Measurements from ENCODE around the gene IFI27. TPM values are rescaled to one million over a fixed set of nuclear protein-coding genes. Genes with fewer than 3 reads are reported as not detected.

IFI27 gene
- total and polyA plus RNA-seq, 4 donors: 35.9 to 133 (median 42.6) TPM

GRCh38 chr14:94127330-94127729 is 16.8 kb downstream of the IFI27 start:
- Histone ChIP-seq H3K36me3 (ENCODE audit: control insufficient read depth, insufficient read depth, low read length) (no peaks in the 10 kb centered on the region), H3K27ac (ENCODE audit: low read depth, low read length) (no peak overlapping the region), H3K4me3 (ENCODE audit: low read depth, low read length) (no peak overlapping the region), H3K27me3 (ENCODE audit: control insufficient read depth, insufficient read depth, low read length) (no peaks in the 10 kb centered on the region), H3K4me1 (ENCODE audit: control insufficient read depth, insufficient read depth, low read length) (peaks cover 23% of the 10 kb centered on the region), H3K9me3 (ENCODE audit: control insufficient read depth, insufficient read depth, low read length) (no peaks in the 10 kb centered on the region)
- DNase-seq (ENCODE audit: low read depth in 4 of 6, low spot score in 6 of 6): no peak
- 93% methylated on average over 3 of the region's 6 CpGs for WGBS (ENCODE audit: insufficient coverage)

DNA sequence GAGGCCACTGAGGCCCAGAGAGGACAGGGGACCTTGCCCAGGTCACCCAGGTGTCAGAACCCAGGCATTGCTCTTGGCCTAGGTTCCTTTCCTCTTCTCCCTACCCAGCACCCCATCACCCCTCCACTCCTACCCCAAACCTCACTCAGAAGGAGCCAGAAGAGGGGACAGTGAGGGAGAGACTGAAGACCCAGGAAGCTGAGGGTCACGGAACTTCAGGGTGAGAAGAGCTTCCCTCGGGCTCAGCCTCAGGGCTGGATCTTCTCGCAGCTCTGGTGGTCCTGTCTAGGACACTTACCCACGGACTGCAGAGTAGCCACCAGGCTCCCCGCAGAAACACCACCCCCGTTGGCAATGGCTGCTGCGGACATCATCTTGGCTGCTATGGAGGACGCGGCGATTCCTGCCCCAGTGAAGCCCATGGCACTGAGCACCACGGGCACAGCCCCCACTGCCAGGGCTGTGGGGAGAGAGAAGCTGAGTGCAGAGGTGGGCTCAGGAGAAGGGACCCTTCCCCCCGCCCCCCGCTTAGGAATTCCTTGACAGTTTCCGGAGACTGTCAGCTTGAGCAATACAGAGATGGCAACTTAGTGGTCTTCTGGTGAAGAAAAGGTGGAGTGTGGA is 17.8 kb downstream of the IFI27 start:
- WGBS (ENCODE audit: insufficient coverage): 84% methylated on average over 14 of the region's 14 CpGs
- H3K4me1 ChIP-seq (ENCODE audit: control insufficient read depth, insufficient read depth, low read length): peaks cover 23% of the 10 kb centered on the region
- H3K27me3 ChIP-seq (ENCODE audit: control insufficient read depth, insufficient read depth, low read length): no peaks in the 10 kb centered on the region
- DNase-seq (ENCODE audit: low read depth in 4 of 6, low spot score in 6 of 6): no peak
- peak overlapping the region; percentile 63 for H3K4me3 ChIP-seq (ENCODE audit: low read depth, low read length)
- peak overlapping the region; percentile 89 for H3K27ac ChIP-seq (ENCODE audit: low read depth, low read length)
- no peaks in the 10 kb centered on the region for H3K36me3 ChIP-seq (ENCODE audit: control insufficient read depth, insufficient read depth, low read length)
- no peaks in the 10 kb centered on the region for H3K9me3 ChIP-seq (ENCODE audit: control insufficient read depth, insufficient read depth, low read length)

GRCh38 chr14:94129111-94129757 is 18.7 kb downstream of the IFI27 start, which contains the start of gene IFI27L2:
Gene IFI27L2 (minus strand): TSS chr14:94129604. CDS start chr14:94129564, 40 bp downstream.
- H3K36me3 ChIP-seq (ENCODE audit: control insufficient read depth, insufficient read depth, low read length): no peaks in the 10 kb centered on the region
- no peaks in the 10 kb centered on the region for H3K9me3 ChIP-seq (ENCODE audit: control insufficient read depth, insufficient read depth, low read length)
- peaks cover 23% of the 10 kb centered on the region for H3K4me1 ChIP-seq (ENCODE audit: control insufficient read depth, insufficient read depth, low read length)
- peak within 1 kb of the TSS; percentile 63 for H3K4me3 ChIP-seq (ENCODE audit: low read depth, low read length)
- WGBS (ENCODE audit: insufficient coverage): 1% methylated on average over 22 of the region's 27 CpGs
- DNase-seq (ENCODE audit: low read depth in 4 of 6, low spot score in 6 of 6): peak; percentile 63 to 94 (median 78)
- peak within 1 kb of the TSS; percentile 89 for H3K27ac ChIP-seq (ENCODE audit: low read depth, low read length)
- H3K27me3 ChIP-seq (ENCODE audit: control insufficient read depth, insufficient read depth, low read length): no peaks in the 10 kb centered on the region

- peak in 4 of 6 donors; percentile 61 to 86 (median 73) for DNase-seq (ENCODE audit: low read depth in 4 of 6, low spot score in 6 of 6)
- Histone ChIP-seq H3K9me3 (ENCODE audit: control insufficient read depth, insufficient read depth, low read length) (no peaks in the 10 kb centered on the region), H3K4me1 (ENCODE audit: control insufficient read depth, insufficient read depth, low read length) (peaks cover 23% of the 10 kb centered on the region), H3K36me3 (ENCODE audit: control insufficient read depth, insufficient read depth, low read length) (no peaks in the 10 kb centered on the region), H3K4me3 (ENCODE audit: low read depth, low read length) (peak overlapping the region; percentile 63), H3K27me3 (ENCODE audit: control insufficient read depth, insufficient read depth, low read length) (no peaks in the 10 kb centered on the region), H3K27ac (ENCODE audit: low read depth, low read length) (peak overlapping the region; percentile 89)
- 0% methylated on average over 8 of the region's 12 CpGs for WGBS (ENCODE audit: insufficient coverage)
Measured at GRCh38 chr14:94129758-94130414, 19.4 kb downstream of the IFI27 start.

DNA sequence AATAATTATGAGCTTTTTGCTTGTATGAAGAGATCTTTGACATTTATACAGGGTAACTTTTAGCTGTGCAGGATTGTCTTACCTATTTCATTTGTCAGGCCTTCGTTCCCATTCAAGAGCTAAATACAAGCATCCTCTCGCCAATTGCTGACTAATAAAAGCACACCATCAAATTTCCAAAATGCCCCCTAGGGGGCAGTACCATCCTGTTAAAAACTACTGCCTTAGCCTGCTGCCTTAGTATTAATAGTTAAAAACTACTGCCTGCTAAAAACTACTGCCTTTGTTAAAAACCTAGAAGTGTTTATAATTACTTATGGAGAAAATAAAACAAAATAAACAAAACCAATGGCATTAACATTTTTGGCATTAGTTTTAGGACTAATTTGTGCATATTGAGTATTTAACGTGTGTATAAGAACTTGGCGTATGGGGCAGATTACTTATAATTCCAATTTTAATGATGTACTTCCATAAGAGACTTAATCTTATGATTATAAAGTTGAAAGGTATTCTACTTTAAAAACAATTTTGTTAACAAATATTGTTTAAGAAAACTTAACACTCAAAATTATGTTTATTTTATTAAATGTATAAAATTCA is 21.9 kb downstream of the IFI27 start:
- DNase-seq (ENCODE audit: low read depth in 4 of 6, low spot score in 6 of 6): peak in 5 of 6 donors; percentile 74 to 96 (median 85)
- no peak overlapping the region for H3K27ac ChIP-seq (ENCODE audit: low read depth, low read length)
- H3K4me1 ChIP-seq (ENCODE audit: control insufficient read depth, insufficient read depth, low read length): peaks cover 29% of the 10 kb centered on the region
- H3K4me3 ChIP-seq (ENCODE audit: low read depth, low read length): no peak overlapping the region
- H3K9me3 ChIP-seq (ENCODE audit: control insufficient read depth, insufficient read depth, low read length): peaks cover 5% of the 10 kb centered on the region
- no peaks in the 10 kb centered on the region for H3K27me3 ChIP-seq (ENCODE audit: control insufficient read depth, insufficient read depth, low read length)
- WGBS (ENCODE audit: insufficient coverage): no CpG with 5 or more reads among the region's 4 CpGs
- no peaks in the 10 kb centered on the region for H3K36me3 ChIP-seq (ENCODE audit: control insufficient read depth, insufficient read depth, low read length)

DNA sequence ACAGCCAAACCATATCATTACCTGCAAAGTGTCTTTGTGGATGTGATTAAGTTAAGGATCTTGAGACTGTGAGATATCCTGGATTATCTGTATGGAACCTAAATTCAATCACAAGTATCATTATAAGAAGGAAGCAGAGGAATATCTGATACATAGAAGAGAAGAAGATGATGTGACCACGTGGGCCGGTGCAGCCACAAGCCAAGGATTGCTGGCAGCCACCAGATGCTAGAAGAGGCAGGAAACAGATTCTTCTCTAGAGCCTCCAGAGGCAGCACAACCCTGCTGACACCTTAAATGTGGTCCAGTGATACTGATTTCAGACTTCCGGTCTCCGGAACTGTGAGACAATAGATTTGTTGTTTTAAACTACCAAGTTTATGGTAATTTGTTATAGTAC is 24.9 kb downstream of the IFI27 start:
- no peak overlapping the region for H3K27ac ChIP-seq (ENCODE audit: low read depth, low read length)
- peaks cover 5% of the 10 kb centered on the region for H3K9me3 ChIP-seq (ENCODE audit: control insufficient read depth, insufficient read depth, low read length)
- peaks cover 13% of the 10 kb centered on the region for H3K4me1 ChIP-seq (ENCODE audit: control insufficient read depth, insufficient read depth, low read length)
- H3K27me3 ChIP-seq (ENCODE audit: control insufficient read depth, insufficient read depth, low read length): no peaks in the 10 kb centered on the region
- no peak overlapping the region for H3K4me3 ChIP-seq (ENCODE audit: low read depth, low read length)
- WGBS (ENCODE audit: insufficient coverage): 67% methylated on average over 2 of the region's 4 CpGs
- no peaks in the 10 kb centered on the region for H3K36me3 ChIP-seq (ENCODE audit: control insufficient read depth, insufficient read depth, low read length)
- DNase-seq (ENCODE audit: low read depth in 4 of 6, low spot score in 6 of 6): no peak

DNA sequence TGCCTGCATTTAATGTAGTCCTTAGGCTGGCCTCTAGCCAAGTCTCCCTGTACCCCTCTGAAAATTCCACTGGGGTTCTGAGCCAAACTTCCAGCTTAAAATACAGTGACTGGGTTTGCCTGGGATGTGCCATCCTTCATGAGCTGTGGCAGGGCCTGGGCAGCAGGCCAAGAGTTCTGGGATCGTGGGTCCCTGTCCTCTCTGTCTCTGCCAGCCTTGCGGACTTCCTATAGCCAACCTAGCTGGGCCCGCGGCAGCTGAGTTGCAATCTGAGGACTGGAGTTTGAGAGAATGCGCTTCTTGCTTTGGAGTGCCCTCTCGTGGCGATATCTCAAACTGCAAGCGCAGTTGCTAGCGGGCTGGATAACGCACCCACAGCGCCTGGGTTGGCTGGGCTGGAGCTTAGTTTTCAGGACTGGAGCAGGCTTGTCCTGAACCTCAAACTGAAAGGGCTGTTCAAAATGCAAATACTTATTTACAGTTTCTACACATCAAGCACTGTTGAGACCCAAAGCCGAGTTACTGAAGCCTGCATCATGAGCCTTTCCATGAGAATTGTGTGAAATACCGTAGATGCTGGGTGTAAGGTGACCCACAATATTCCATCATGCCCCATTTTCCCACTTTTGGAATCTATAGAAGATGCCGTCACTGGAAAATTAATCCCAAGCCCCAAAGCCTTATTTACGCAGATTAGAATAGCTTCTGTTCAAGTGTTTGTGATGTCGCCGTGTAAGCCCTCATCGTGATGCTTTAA is 26.2 kb downstream of the IFI27 start:
- Histone ChIP-seq H3K36me3 (ENCODE audit: control insufficient read depth, insufficient read depth, low read length) (no peaks in the 10 kb centered on the region), H3K4me3 (ENCODE audit: low read depth, low read length) (no peak overlapping the region), H3K4me1 (ENCODE audit: control insufficient read depth, insufficient read depth, low read length) (peaks cover 13% of the 10 kb centered on the region), H3K9me3 (ENCODE audit: control insufficient read depth, insufficient read depth, low read length) (peaks cover 5% of the 10 kb centered on the region), H3K27ac (ENCODE audit: low read depth, low read length) (no peak overlapping the region), H3K27me3 (ENCODE audit: control insufficient read depth, insufficient read depth, low read length) (no peaks in the 10 kb centered on the region)
- peak; percentile 62 to 97 (median 80) for DNase-seq (ENCODE audit: low read depth in 4 of 6, low spot score in 6 of 6)
- 32% methylated on average over 18 of the region's 18 CpGs for WGBS (ENCODE audit: insufficient coverage)

GRCh38 chr14:94138251-94138650 is 27.7 kb downstream of the IFI27 start:
- Histone ChIP-seq H3K4me1 (ENCODE audit: control insufficient read depth, insufficient read depth, low read length) (peaks cover 13% of the 10 kb centered on the region), H3K4me3 (ENCODE audit: low read depth, low read length) (no peak overlapping the region), H3K36me3 (ENCODE audit: control insufficient read depth, insufficient read depth, low read length) (no peaks in the 10 kb centered on the region), H3K9me3 (ENCODE audit: control insufficient read depth, insufficient read depth, low read length) (peaks cover 5% of the 10 kb centered on the region), H3K27me3 (ENCODE audit: control insufficient read depth, insufficient read depth, low read length) (no peaks in the 10 kb centered on the region), H3K27ac (ENCODE audit: low read depth, low read length) (no peak overlapping the region)
- peak in 1 of 6 donors; percentile 72 for DNase-seq (ENCODE audit: low read depth in 4 of 6, low spot score in 6 of 6)
- 78% methylated on average over 7 of the region's 9 CpGs for WGBS (ENCODE audit: insufficient coverage)

DNA sequence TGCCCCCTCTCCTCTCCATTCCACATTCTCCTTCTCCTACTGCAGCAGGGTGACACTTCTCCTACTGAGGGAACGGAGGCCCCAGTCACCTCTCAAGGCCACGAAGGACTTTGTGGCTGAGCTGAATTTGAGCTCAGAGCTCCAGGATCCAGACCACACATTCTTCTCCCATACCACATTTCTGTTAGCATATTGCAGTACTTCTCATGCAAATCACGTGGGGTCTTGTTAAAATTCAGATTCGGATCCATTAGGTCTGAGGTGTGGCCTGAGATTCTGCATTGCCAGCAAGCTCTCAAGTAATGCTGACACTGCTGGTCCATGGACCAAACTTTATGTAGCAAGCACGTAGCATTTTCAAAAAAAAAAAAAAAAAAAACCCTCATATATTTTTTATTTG is 28.5 kb downstream of the IFI27 start:
- Histone ChIP-seq H3K36me3 (ENCODE audit: control insufficient read depth, insufficient read depth, low read length) (no peaks in the 10 kb centered on the region), H3K4me1 (ENCODE audit: control insufficient read depth, insufficient read depth, low read length) (peaks cover 13% of the 10 kb centered on the region), H3K27ac (ENCODE audit: low read depth, low read length) (no peak overlapping the region), H3K9me3 (ENCODE audit: control insufficient read depth, insufficient read depth, low read length) (peaks cover 5% of the 10 kb centered on the region), H3K4me3 (ENCODE audit: low read depth, low read length) (no peak overlapping the region), H3K27me3 (ENCODE audit: control insufficient read depth, insufficient read depth, low read length) (no peaks in the 10 kb centered on the region)
- DNase-seq (ENCODE audit: low read depth in 4 of 6, low spot score in 6 of 6): no peak
- 73% methylated on average over 4 of the region's 5 CpGs for WGBS (ENCODE audit: insufficient coverage)

Measured in spinal cord (tissue), 10 donors.